Astrocyte (in vitro differentiated cells and primary cell): ENCODE results near the gene RALGPS1.

ENCODE experiments used
- EZH2 ChIP-seq: IDR thresholded peaks from 2 replicates; pipeline ENCODE4 v1.6.1; 2012; ENCODE audit warnings: mild to moderate bottlenecking, low read length, inconsistent platforms; ENCODE audit not compliant: insufficient read depth
- TF ChIP-seq, protein P1 (sequence below): IDR thresholded peaks from 2 replicates; pipeline ENCODE4 v1.5.1; 2011; ENCODE audit warnings: low read depth, mild to moderate bottlenecking, inconsistent platforms, low read length, moderate library complexity; ENCODE audit not compliant: insufficient read depth

- TF ChIP-seq, protein P1, sequence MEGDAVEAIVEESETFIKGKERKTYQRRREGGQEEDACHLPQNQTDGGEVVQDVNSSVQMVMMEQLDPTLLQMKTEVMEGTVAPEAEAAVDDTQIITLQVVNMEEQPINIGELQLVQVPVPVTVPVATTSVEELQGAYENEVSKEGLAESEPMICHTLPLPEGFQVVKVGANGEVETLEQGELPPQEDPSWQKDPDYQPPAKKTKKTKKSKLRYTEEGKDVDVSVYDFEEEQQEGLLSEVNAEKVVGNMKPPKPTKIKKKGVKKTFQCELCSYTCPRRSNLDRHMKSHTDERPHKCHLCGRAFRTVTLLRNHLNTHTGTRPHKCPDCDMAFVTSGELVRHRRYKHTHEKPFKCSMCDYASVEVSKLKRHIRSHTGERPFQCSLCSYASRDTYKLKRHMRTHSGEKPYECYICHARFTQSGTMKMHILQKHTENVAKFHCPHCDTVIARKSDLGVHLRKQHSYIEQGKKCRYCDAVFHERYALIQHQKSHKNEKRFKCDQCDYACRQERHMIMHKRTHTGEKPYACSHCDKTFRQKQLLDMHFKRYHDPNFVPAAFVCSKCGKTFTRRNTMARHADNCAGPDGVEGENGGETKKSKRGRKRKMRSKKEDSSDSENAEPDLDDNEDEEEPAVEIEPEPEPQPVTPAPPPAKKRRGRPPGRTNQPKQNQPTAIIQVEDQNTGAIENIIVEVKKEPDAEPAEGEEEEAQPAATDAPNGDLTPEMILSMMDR: no peak
- no peak for TF ChIP-seq EZH2
These were observed 767 bp downstream of the RALGPS1 start for GRCh38 chr9:126915281-126915816.
